Neural cell (in vitro differentiated cells): ENCODE results near the gene CRIP1.

Experiments used
- EP300 ChIP-seq: fragments of 450-650 bp; conservative IDR thresholded peaks from 2 replicates; pipeline ENCODE4 v1.6.1; 2014; ENCODE audit warnings: antibody characterized with exemption, mild to moderate bottlenecking, moderate library complexity; ENCODE audit not compliant: poor library complexity, severe bottlenecking
- POLR2AphosphoS5 ChIP-seq: IDR thresholded peaks from 2 replicates; pipeline ENCODE4 v1.6.1; 2012
- TAF1 ChIP-seq: IDR thresholded peaks from 2 replicates; pipeline ENCODE4 v1.6.1; 2012; ENCODE audit warnings: low read depth

DNA sequence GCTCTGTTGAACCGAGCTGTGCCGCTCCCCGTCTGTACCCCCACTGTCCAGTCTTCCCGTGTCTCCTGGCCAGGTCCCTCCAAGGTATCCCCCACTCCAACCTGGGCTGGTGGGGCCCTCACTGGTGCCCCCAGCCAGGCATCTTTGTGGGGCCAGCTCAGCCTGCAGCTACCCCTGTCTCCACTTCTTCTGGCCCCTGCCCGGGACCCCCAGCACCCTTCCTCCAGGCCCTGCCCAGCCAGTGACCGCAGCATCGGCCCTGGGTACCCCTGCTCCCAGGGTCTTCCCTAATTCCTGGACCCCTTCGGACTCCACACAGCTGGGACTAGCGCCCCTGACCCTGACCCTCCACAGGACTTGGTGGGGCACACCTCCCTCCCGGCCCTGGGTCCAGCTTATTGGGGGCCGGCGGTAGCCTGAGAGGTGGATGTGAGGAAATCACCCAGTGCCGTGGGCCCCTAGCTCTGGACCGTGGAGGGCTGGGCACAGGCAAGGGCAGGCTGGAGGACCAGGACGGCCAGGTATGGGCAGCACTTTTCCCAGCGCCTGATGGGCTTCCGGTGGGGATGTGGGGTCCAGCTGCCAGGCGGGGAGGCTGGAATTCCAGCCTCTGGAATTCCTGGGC lies 4.1 kb upstream of the CRIP1 start:
- no peak for TF ChIP-seq POLR2AphosphoS5
- no peak for TF ChIP-seq EP300
- no peak for TF ChIP-seq TAF1
